GM12801 (cell line): ENCODE results near the gene FREM2.

Experiments used
- CTCF ChIP-seq: IDR thresholded peaks from one replicate; pipeline ENCODE4 v1.5.1; 2011; ENCODE audit warnings: control low read depth; ENCODE audit not compliant: insufficient read length; ENCODE audit errors: extremely low read depth

The FREM2 gene

GRCh38 chr13:38826182-38826813 is 139.4 kb downstream of the FREM2 start:
- TF ChIP-seq CTCF = no peak

- TF ChIP-seq CTCF = no peak
Measured at GRCh38 chr13:38830442-38831045, 143.7 kb downstream of the FREM2 start.

- no peak for TF ChIP-seq CTCF
Measured at GRCh38 chr13:38844581-38844980, 157.7 kb downstream of the FREM2 start.

GRCh38 chr13:38848360-38848759 is 161.5 kb downstream of the FREM2 start:
- no peak for TF ChIP-seq CTCF

DNA sequence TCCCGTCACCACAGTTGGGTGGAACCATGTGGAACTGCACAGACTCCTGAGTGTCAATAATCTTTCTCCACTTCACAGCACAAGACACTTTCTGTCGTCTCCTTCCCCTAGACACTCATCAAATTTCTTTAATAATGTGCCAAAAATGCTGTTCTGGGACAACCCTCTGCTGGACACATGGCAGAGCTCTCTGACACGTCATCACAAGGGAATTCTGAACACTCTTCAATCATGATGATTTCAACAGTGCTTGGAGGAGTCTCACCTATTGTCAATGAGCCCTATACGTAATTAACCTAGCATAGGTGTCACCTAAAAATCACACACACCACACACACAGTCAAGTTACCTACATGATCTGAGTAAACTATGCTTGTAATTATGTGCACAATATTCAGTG is 162.4 kb downstream of the FREM2 start:
- no peak for TF ChIP-seq CTCF

DNA sequence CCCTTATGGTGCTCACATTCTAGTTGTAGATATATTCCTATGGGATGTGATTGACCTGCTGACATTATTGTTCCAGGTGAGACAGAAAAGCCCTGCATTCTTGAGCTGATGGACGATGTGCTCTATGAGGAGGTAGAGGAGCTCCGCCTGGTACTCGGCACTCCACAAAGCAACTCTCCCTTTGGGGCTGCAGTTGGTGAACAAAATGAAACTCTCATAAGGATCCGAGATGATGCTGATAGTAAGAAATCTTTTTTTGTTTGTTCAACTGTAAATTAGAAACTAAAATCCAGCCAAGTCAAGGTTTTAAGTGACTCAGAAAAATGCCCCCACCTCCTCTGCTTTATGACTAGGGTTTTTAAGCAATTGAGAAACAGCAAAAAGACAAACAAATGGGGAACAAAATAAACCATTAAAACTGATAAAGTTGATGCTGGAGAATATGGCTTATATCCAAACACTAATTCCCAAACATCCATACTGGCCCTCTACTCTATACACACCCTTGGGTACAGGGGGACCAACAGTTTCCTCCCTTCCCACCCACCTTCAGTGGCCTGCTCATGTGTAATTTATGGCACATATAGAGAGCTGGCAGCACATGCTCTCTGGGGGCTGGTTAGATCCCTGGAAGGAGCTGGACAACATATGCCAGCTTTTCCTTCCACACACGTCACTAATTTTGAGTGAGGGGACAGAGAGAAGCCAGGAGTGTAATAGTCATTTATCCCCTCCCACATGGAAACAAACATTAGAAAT is 164.2 kb downstream of the FREM2 start:
- no peak for TF ChIP-seq CTCF

GRCh38 chr13:38854226-38854625 is 167.3 kb downstream of the FREM2 start:
- no peak for TF ChIP-seq CTCF
